ENCODE results near the gene ASB1.

GRCh38 chr2:238448031-238448955, 21.6 kb downstream of the ASB1 start:
- no peak for TF ChIP-seq CTCF (IDR thresholded peaks at IDR 0.05)
- TF ChIP-seq POLR2AphosphoS5 (IDR thresholded peaks at IDR 0.05), result no peak
- TF ChIP-seq EP300 (IDR thresholded peaks at IDR 0.05), result no peak
